Tibial nerve (tissue), 4 donors: ENCODE measurements around the gene RABL2B. TPM values are rescaled to one million over a fixed set of nuclear protein-coding genes. Genes with fewer than 3 reads are reported as not detected.

Experiments
- DNase-seq, 2 donors: peaks; one replicate each; pipeline ENCODE4 v3.0.0-alpha.2; 2019; ENCODE audit warnings: low spot score in 2 of 2
- H3K27ac ChIP-seq, 4 donors: fragments of 200-600 bp; sonication (generic) in 3 of 4; one replicate each; pipeline ENCODE4 v1.5.1; 2017 to 2019; ENCODE audit warnings: mild to moderate bottlenecking in 1 of 4
- H3K27me3 ChIP-seq, 2 donors: fragments of 200-600 bp; sonication (generic) in 1 of 2; one replicate each; pipeline versions ENCODE4 v1.5.1 to v1.6.0; 2017 to 2019
- H3K36me3 ChIP-seq, 3 donors: fragments of 200-600 bp; sonication (generic); one replicate each; pipeline ENCODE4 v1.5.1; 2018 to 2019
- H3K4me1 ChIP-seq, 4 donors: fragments of 200-600 bp; sonication (generic) in 3 of 4; one replicate each; pipeline ENCODE4 v1.5.1; 2017 to 2019
- H3K4me3 ChIP-seq, 4 donors: fragments of 200-600 bp; sonication (generic) in 3 of 4; one replicate each; pipeline ENCODE4 v1.5.1; 2017 to 2019; ENCODE audit warnings: mild to moderate bottlenecking in 1 of 4, moderate library complexity in 1 of 4
- H3K9me3 ChIP-seq, 4 donors: fragments of 200-600 bp; sonication (generic) in 3 of 4; one replicate each; pipeline ENCODE4 v1.5.1; 2017 to 2019
- CTCF ChIP-seq, 5 experiments: fragments of 200-600 bp in 3 of 5; fragments of 450-650 bp in 2 of 5; sonication (generic) in 3 of 5; IDR thresholded peaks; one replicate each; pipeline ENCODE4 v1.5.1; 2016 to 2019; ENCODE audit warnings: antibody characterized with exemption in 5 of 5, mild to moderate bottlenecking in 3 of 5, moderate library complexity in 2 of 5
- EP300 ChIP-seq, 2 donors: sonication (generic); formaldehyde crosslinking; IDR thresholded peaks; one replicate each; pipeline ENCODE4 v1.6.1; 2017; ENCODE audit warnings: antibody characterized with exemption in 2 of 2, mild to moderate bottlenecking in 1 of 2
- POLR2A ChIP-seq, 2 donors: fragments of 450-650 bp; IDR thresholded peaks; one replicate each; pipeline ENCODE4 v1.6.1; 2017; ENCODE audit warnings: antibody characterized with exemption in 2 of 2, mild to moderate bottlenecking in 2 of 2, moderate library complexity in 2 of 2
- WGBS, 2 donors: methylation state at CpG; one replicate each; pipeline ENCODE4 v1.1.5; 2018; 5-methylcytosine and 5-hydroxymethylcytosine counted together
- total RNA-seq, 4 donors: library from RNA; depleted of rRNA; stranded (reverse); fragments of >200 nt; gene quantifications; one replicate each; pipeline ENCODE4 v1.1.0, GENCODE V29; 2016

RABL2B gene
- total RNA-seq, 4 donors from 2014 or later = 14.5 to 35.7 (median 20.5) TPM

GRCh38 chr22:50734986-50735738 lies 48.3 kb downstream of the RABL2B start:
- WGBS, 2 donors = 90 to 92% methylated on average over 13 of the region's 13 CpGs
- TF ChIP-seq POLR2A (IDR thresholded peaks at IDR 0.05) (no peak), CTCF (IDR thresholded peaks at IDR 0.05) (no peak), EP300 (IDR thresholded peaks at IDR 0.05) (no peak)
- Histone ChIP-seq H3K27ac (no peak overlapping the region), H3K36me3 (peaks cover 0 to 8% (median 0%) of the 10 kb centered on the region in 3 donors), H3K27me3 (peaks cover 0 to 18% of the 10 kb centered on the region in 2 donors), H3K4me3 (no peak overlapping the region), H3K4me1 (peaks cover 0 to 36% (median 4%) of the 10 kb centered on the region in 4 donors), H3K9me3 (no peaks in the 10 kb centered on the region)
- peak in 1 of 2 donors; percentile 7 for DNase-seq

- Histone ChIP-seq H3K27ac (no peak overlapping the region), H3K27me3 (peaks cover 0 to 18% of the 10 kb centered on the region in 2 donors), H3K4me3 (no peak overlapping the region), H3K4me1 (peaks cover 0 to 40% (median 4%) of the 10 kb centered on the region in 4 donors), H3K36me3 (peaks cover 0 to 12% (median 0%) of the 10 kb centered on the region in 3 donors), H3K9me3 (no peaks in the 10 kb centered on the region)
- peak in 1 of 2 donors; percentile 9 for DNase-seq
- 82 to 86% methylated on average over 5 to 10 of the region's 10 CpGs for WGBS, 2 donors
- TF ChIP-seq EP300 (IDR thresholded peaks at IDR 0.05) (no peak), POLR2A (IDR thresholded peaks at IDR 0.05) (no peak), CTCF (IDR thresholded peaks at IDR 0.05) (no peak)
Measured at GRCh38 chr22:50734343-50734771, 49.1 kb downstream of the RABL2B start.

- H3K27ac ChIP-seq = no peak overlapping the region
- no peak overlapping the region for H3K4me3 ChIP-seq
- H3K4me1 ChIP-seq = peaks cover 0 to 42% (median 4%) of the 10 kb centered on the region in 4 donors
- H3K36me3 ChIP-seq = peaks cover 0 to 14% (median 0%) of the 10 kb centered on the region in 3 donors
- DNase-seq = peak in 1 of 2 donors; percentile 10
- peaks cover 0 to 18% of the 10 kb centered on the region in 2 donors for H3K27me3 ChIP-seq
- TF ChIP-seq EP300 (IDR thresholded peaks at IDR 0.05) (no peak), POLR2A (IDR thresholded peaks at IDR 0.05) (no peak), CTCF (IDR thresholded peaks at IDR 0.05) (no peak)
- H3K9me3 ChIP-seq = no peaks in the 10 kb centered on the region
- 41 to 44% methylated on average over 22 of the region's 22 CpGs for WGBS, 2 donors
Measured at GRCh38 chr22:50733521-50734342, 49.7 kb downstream of the RABL2B start.

- TF ChIP-seq CTCF (IDR thresholded peaks at IDR 0.05) (no peak), EP300 (IDR thresholded peaks at IDR 0.05) (no peak), POLR2A (IDR thresholded peaks at IDR 0.05) (no peak)
- no peak overlapping the region for H3K27ac ChIP-seq
Measured at GRCh38 chr22:50732681-50733080, 50.8 kb downstream of the RABL2B start.

More at GRCh38 chr22:50732681-50733080, 50.8 kb downstream of the RABL2B start:
- peaks cover 0 to 23% (median 0%) of the 10 kb centered on the region in 3 donors for H3K36me3 ChIP-seq
- H3K27me3 ChIP-seq = peaks cover 0 to 18% of the 10 kb centered on the region in 2 donors
- H3K9me3 ChIP-seq = no peaks in the 10 kb centered on the region
- no peak for DNase-seq
- H3K4me1 ChIP-seq = peaks cover 0 to 52% (median 4%) of the 10 kb centered on the region in 4 donors
- 76 to 80% methylated on average over 12 of the region's 12 CpGs for WGBS, 2 donors
- no peak overlapping the region for H3K4me3 ChIP-seq
